Panc1 (cell line): ENCODE measurements around the gene TMEM87A. TPM values are rescaled to one million over a fixed set of nuclear protein-coding genes. Genes with fewer than 3 reads are reported as not detected.

Source experiments
- ATAC-seq: fragments of 200-7000 bp; cut with Tn5 transposase; 2 replicates; pipeline ENCODE4 v1.9.1; 2020; ENCODE audit warnings: mild to moderate bottlenecking, moderate library complexity
- BruUV-seq: library from RNA; stranded (reverse); fragments of 400-500 nt; replicated peaks from 2 replicates; lab custom pipeline; 2021; lab: Mats Ljungman, UMichigan
- CTCF ChIA-PET: fragments of 300-600 bp; sonication (Branson Sonifier 250); formaldehyde crosslinking; loops from one replicate; lab custom pipeline; 2022; ENCODE audit warnings: antibody characterized with exemption; lab: Charles Lee
- POLR2A ChIA-PET: fragments of 300-600 bp; sonication (Branson Sonifier 250); formaldehyde crosslinking; loops from one replicate; lab custom pipeline; 2022; ENCODE audit warnings: antibody characterized with exemption; lab: Charles Lee
- DNase-seq: peaks from one replicate; pipeline ENCODE4 v3.0.0-alpha.2; 2010; ENCODE audit warnings: low read depth, low spot score
- H3K27ac ChIP-seq: 2 replicates; pipeline ENCODE4 v1.5.1; 2011; ENCODE audit warnings: mild to moderate bottlenecking, low read length, inconsistent platforms
- H3K27me3 ChIP-seq: fragments of 200-500 bp; sonication (Bioruptor generic); 2 replicates; pipeline ENCODE4 v1.6.0; 2014; ENCODE audit warnings: low read length, inconsistent platforms; ENCODE audit not compliant: control insufficient read depth, insufficient read depth
- H3K36me3 ChIP-seq: fragments of 200-500 bp; sonication (Bioruptor generic); 2 replicates; pipeline ENCODE4 v1.5.1; 2014; ENCODE audit warnings: inconsistent platforms, mild to moderate bottlenecking, low read length, moderate library complexity; ENCODE audit not compliant: control insufficient read depth, insufficient read depth
- H3K4me1 ChIP-seq: 2 replicates; pipeline ENCODE4 v1.5.1; 2011; ENCODE audit warnings: inconsistent platforms, mild to moderate bottlenecking, low read length, moderate library complexity; ENCODE audit not compliant: control insufficient read depth, insufficient read depth
- H3K4me3 ChIP-seq, 2 experiments: 2 replicates each; pipeline ENCODE4 v1.5.1; 2011 to 2012; ENCODE audit warnings: low read depth in 2 of 2, low read length in 2 of 2, mild to moderate bottlenecking in 2 of 2, inconsistent platforms in 1 of 2, moderate library complexity in 1 of 2
- H3K9me3 ChIP-seq: fragments of 200-500 bp; sonication (Bioruptor generic); 2 replicates; pipeline ENCODE4 v1.5.1; 2014; ENCODE audit warnings: low read depth, mild to moderate bottlenecking, inconsistent platforms, low read length, moderate library complexity; ENCODE audit not compliant: control insufficient read depth, insufficient read depth
- CTCF ChIP-seq: fragments of 450-650 bp; IDR thresholded peaks from 2 replicates; pipeline ENCODE4 v1.5.1; 2017; ENCODE audit warnings: mild to moderate bottlenecking
- POLR2AphosphoS5 ChIP-seq: IDR thresholded peaks from 2 replicates; pipeline ENCODE4 v1.6.1; 2012; ENCODE audit warnings: mild to moderate bottlenecking, low read depth, low read length, moderate library complexity
- REST ChIP-seq, 2 experiments: IDR thresholded peaks; 2 replicates each; pipeline ENCODE4 v1.6.1; 2011 to 2012; ENCODE audit warnings: low read depth in 2 of 2, control low read depth in 1 of 2, low read length in 1 of 2, mild to moderate bottlenecking in 1 of 2, moderate library complexity in 1 of 2; ENCODE audit not compliant: insufficient read depth in 1 of 2
- SIN3A ChIP-seq: IDR thresholded peaks from 2 replicates; pipeline ENCODE4 v1.6.1; 2012; ENCODE audit warnings: low read depth, mild to moderate bottlenecking, low read length, moderate library complexity, borderline replicate concordance; ENCODE audit not compliant: insufficient read depth
- TCF7L2 ChIP-seq: IDR thresholded peaks from 2 replicates; pipeline ENCODE4 v1.6.1; 2011; ENCODE audit warnings: mild to moderate bottlenecking, low read depth, low read length, inconsistent platforms
- in situ Hi-C: cut with HindIII; loops from 2 replicates; pipeline ENCODE4 v1.10.0; 2016; ENCODE audit warnings: low sequenced_read_pairs, low pct_unique_long_range_greater_than_20kb
- intact Hi-C: fragments of 100-400 bp; cut with micrococcal nuclease; formaldehyde crosslinking; loops from one replicate; pipeline ENCODE4 v1.10.0; 2022; ENCODE audit not compliant: unreplicated experiment
- total RNA-seq: library from RNA; stranded (reverse); gene quantifications from one replicate; pipeline ENCODE4 v1.2.1, GENCODE V29; 2021; ENCODE audit not compliant: unreplicated experiment

The TMEM87A gene
- total RNA-seq, 1 experiment from 2014 or later: 49.6 TPM

DNA sequence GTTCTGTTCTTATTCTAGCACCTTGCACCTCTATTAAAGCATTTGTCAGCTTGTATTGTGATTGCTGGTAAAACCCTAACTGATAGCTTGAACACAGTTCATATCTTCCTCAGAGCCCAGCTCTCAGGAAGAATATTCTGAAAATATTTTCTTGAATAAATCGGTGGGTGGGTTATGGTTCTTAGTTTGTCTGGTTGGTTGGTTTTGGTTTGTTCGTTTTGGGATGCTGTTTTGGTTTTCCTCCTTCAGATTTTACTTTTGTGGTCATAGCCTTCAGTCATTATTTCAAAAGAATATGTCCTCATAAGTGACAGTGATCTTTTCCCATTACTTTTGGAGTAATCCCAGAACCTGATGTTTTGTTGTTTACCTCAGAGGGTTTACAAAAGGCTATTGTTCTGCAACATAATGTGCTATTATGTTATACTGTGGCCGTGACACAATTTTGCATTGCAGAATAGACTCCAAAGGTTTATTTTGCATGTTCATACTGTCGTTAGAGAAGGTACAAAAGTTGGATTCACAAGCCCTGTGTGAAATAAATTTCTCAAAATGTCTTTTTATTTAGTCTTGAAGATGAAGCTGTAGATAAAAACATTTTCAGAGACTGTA is 2.7 kb upstream of the TMEM87A start:
- ATAC-seq: no peak
- H3K4me3 ChIP-seq: peak overlapping the region; percentile 66 to 93

GRCh38 chr15:42274702-42274989 is 1.4 kb upstream of the TMEM87A start:
- intact Hi-C loops (no loop called here), in situ Hi-C loops (no loop called here)
- CTCF ChIA-PET: no interaction called here

More for the DNA sequence above, 2.7 kb upstream of the TMEM87A start:
- CTCF ChIA-PET: interaction anchor here (1.7 kb wide), 1 partner anchor 109 kb away, joined by 8 read pairs; no protein-coding TSS in a partner anchor
- H3K9me3 ChIP-seq: no peaks in the 10 kb centered on the region
- POLR2A ChIA-PET: no interaction called here
- in situ Hi-C loops (no loop called here), intact Hi-C loops (no loop called here)
- H3K4me1 ChIP-seq: peaks cover 16% of the 10 kb centered on the region
- no peaks in the 10 kb centered on the region for H3K27me3 ChIP-seq
- TF ChIP-seq TCF7L2 (no peak), CTCF (no peak), POLR2AphosphoS5 (no peak), REST (IDR thresholded peaks at IDR 0.05; ENCODE audit: insufficient read depth in 1 of 2, low read depth in 2 of 2, low read length in 1 of 2) (no peak), SIN3A (no peak)
- H3K27ac ChIP-seq: peak overlapping the region; percentile 100
- H3K36me3 ChIP-seq: peaks cover 2% of the 10 kb centered on the region; the same call in 1 of the 2 replicates
- no peak for DNase-seq
- BruUV-seq: no TSS peak

More at GRCh38 chr15:42274702-42274989, 1.4 kb upstream of the TMEM87A start:
- no peaks in the 10 kb centered on the region for H3K27me3 ChIP-seq
- POLR2A ChIA-PET: interaction anchor here (0.5 to 0.7 kb wide), 2 partner anchors 215 to 666 kb away, joined by 3 to 6 read pairs; no protein-coding TSS in a partner anchor
- H3K36me3 ChIP-seq: peaks cover 2% of the 10 kb centered on the region; the same call in 1 of the 2 replicates
- no TSS peak for BruUV-seq
- no peak for TF ChIP-seq TCF7L2
- no peak for TF ChIP-seq CTCF
- ATAC-seq (no peak), DNase-seq (no peak)
- H3K4me1 ChIP-seq: peaks cover 23% of the 10 kb centered on the region
- no peaks in the 10 kb centered on the region for H3K9me3 ChIP-seq
- peak overlapping the region; percentile 100 for H3K27ac ChIP-seq
- H3K4me3 ChIP-seq: peak overlapping the region; percentile 66 to 93
